SK-N-SH (cell line): ENCODE data around the gene TRIM23. TPM values are rescaled to one million over a fixed set of nuclear protein-coding genes. Genes with fewer than 3 reads are reported as not detected.
A peak's percentile ranks its signal among the peaks of the same experiment; 100 is the strongest.

Source experiments
- CTCF ChIA-PET: fragments of 300-600, 350-600 bp; formaldehyde crosslinking; extraction: SDS; loops from one replicate; lab custom pipeline; 2021; lab: Yijun Ruan, JAX
- POLR2A ChIA-PET: fragments of 350-600 bp; sonication (Branson Sonifier 250); formaldehyde crosslinking; extraction: SDS; loops from one replicate; lab custom pipeline; 2020; ENCODE audit warnings: antibody characterized with exemption, inconsistent platforms; lab: Yijun Ruan, JAX
- DNase-seq: peaks from one replicate; pipeline ENCODE4 v3.0.0; 2012
- H2AFZ ChIP-seq: fragments of 200-600 bp; sonication (generic); 2 replicates; pipeline ENCODE4 v1.8.1; 2016; ENCODE audit warnings: antibody characterized with exemption, mild to moderate bottlenecking, low read depth
- H3F3A ChIP-seq: fragments of 200-600 bp; sonication (generic); replicated peaks from 2 replicates; pipeline ENCODE3; 2016; ENCODE audit warnings: antibody characterized with exemption, mild to moderate bottlenecking; ENCODE audit not compliant: insufficient read depth
- H3K27ac ChIP-seq, 2 experiments: fragments of 200-500 bp in 1 of 2; fragments of 200-600 bp in 1 of 2; sonication (Bioruptor generic) in 1 of 2; sonication (generic), shearing (Covaris generic) in 1 of 2; 2 replicates each; pipeline versions ENCODE4 v1.5.1 to v1.6.1; 2014 to 2016; ENCODE audit warnings: low read depth in 2 of 2, inconsistent platforms in 1 of 2, low read length in 1 of 2, mild to moderate bottlenecking in 1 of 2, mixed read lengths in 1 of 2
- H3K27me3 ChIP-seq: fragments of 200-600 bp; sonication (generic), shearing (Covaris generic); 2 replicates; pipeline ENCODE4 v1.6.1; 2016; ENCODE audit warnings: mixed run types; ENCODE audit not compliant: insufficient read depth
- H3K36me3 ChIP-seq, 2 experiments: fragments of 200-500 bp in 1 of 2; fragments of 200-600 bp in 1 of 2; sonication (Bioruptor generic) in 1 of 2; sonication (generic) in 1 of 2; replicated peaks in 1 of 2; 2 replicates each; pipeline versions ENCODE3 to v1.5.1; 2014 to 2016; ENCODE audit warnings: low read length in 1 of 2, mild to moderate bottlenecking in 1 of 2; ENCODE audit not compliant: insufficient read depth in 2 of 2, control insufficient read depth in 1 of 2
- H3K4me1 ChIP-seq, 2 experiments: fragments of 200-500 bp in 1 of 2; fragments of 200-600 bp in 1 of 2; sonication (Bioruptor generic) in 1 of 2; sonication (generic), shearing (Covaris generic) in 1 of 2; 2 replicates each; pipeline versions ENCODE4 v1.5.1 to v1.6.1; 2014 to 2016; ENCODE audit warnings: low read depth in 1 of 2, low read length in 1 of 2, mixed run types in 1 of 2; ENCODE audit not compliant: insufficient read depth in 2 of 2, control insufficient read depth in 1 of 2
- H3K4me2 ChIP-seq: fragments of 200-600 bp; sonication (generic), shearing (Covaris generic); 2 replicates; pipeline ENCODE4 v1.6.1; 2017; ENCODE audit warnings: mixed run types
- H3K4me3 ChIP-seq, 2 experiments: fragments of 200-500 bp in 1 of 2; fragments of 200-600 bp in 1 of 2; sonication (Bioruptor generic) in 1 of 2; sonication (generic), shearing (Covaris generic) in 1 of 2; 2 replicates each; pipeline versions ENCODE4 v1.5.1 to v1.8.1; 2014 to 2016; ENCODE audit warnings: low read depth in 2 of 2, inconsistent platforms in 1 of 2, low read length in 1 of 2, mild to moderate bottlenecking in 1 of 2, mixed read lengths in 1 of 2, moderate library complexity in 1 of 2
- H3K79me2 ChIP-seq: fragments of 200-600 bp; sonication (generic); 2 replicates; pipeline ENCODE4 v1.8.1; 2017; ENCODE audit warnings: mild to moderate bottlenecking; ENCODE audit not compliant: insufficient read depth
- H3K9ac ChIP-seq: fragments of 200-600 bp; sonication (generic); 2 replicates; pipeline ENCODE4 v1.6.1; 2017; ENCODE audit warnings: mixed run types
- H3K9me2 ChIP-seq: fragments of 200-600 bp; sonication (generic); 2 replicates; pipeline ENCODE4 v1.6.1; 2017; ENCODE audit warnings: mixed run types
- H3K9me3 ChIP-seq: fragments of 200-600 bp; sonication (generic); 2 replicates; pipeline ENCODE4 v1.6.1; 2017; ENCODE audit warnings: mixed run types, mild to moderate bottlenecking, moderate library complexity
- H4K20me1 ChIP-seq: fragments of 200-600 bp; sonication (generic); 2 replicates; pipeline ENCODE4 v1.6.1; 2017; ENCODE audit warnings: mild to moderate bottlenecking, mixed run types; ENCODE audit not compliant: insufficient read depth
- CHD2 ChIP-seq: fragments of 150-350 bp; IDR thresholded peaks from 2 replicates; pipeline ENCODE4 v1.6.1; 2018; ENCODE audit warnings: low read length; ENCODE audit not compliant: partially characterized antibody
- CTCF ChIP-seq: fragments of 200-600 bp; sonication (generic); IDR thresholded peaks from 2 replicates; pipeline ENCODE4 v1.6.1; 2017; ENCODE audit warnings: antibody characterized with exemption, mild to moderate bottlenecking, moderate library complexity
- ELF1 ChIP-seq: IDR thresholded peaks from 2 replicates; pipeline ENCODE4 v1.4.0; 2012
- EP300 ChIP-seq, 2 experiments: IDR thresholded peaks; 2 replicates each; pipeline versions ENCODE4 v1.4.0 to v1.6.1; 2012; ENCODE audit warnings: borderline replicate concordance in 1 of 2, low read depth in 1 of 2, low read length in 1 of 2
- EZH2phosphoT487 ChIP-seq: fragments of 200-600 bp; sonication (generic); IDR thresholded peaks from 2 replicates; pipeline ENCODE4 v1.6.1; 2017; ENCODE audit warnings: low read depth, mixed run types, mild to moderate bottlenecking, antibody characterized with exemption, moderate library complexity, borderline replicate concordance
- FOXJ3 ChIP-seq: sonication (generic); formaldehyde crosslinking; IDR thresholded peaks from 2 replicates; pipeline ENCODE4 v1.5.1; 2020; ENCODE audit warnings: mild to moderate bottlenecking, missing genetic modification reagents
- FOXM1 ChIP-seq: IDR thresholded peaks from 2 replicates; pipeline ENCODE4 v1.4.0; 2012; ENCODE audit warnings: low read depth, mild to moderate bottlenecking
- IRF3 ChIP-seq: fragments of 150-350 bp; IDR thresholded peaks from 2 replicates; pipeline ENCODE4 v1.6.1; 2016; ENCODE audit warnings: mild to moderate bottlenecking, low read depth, low read length
- JUND ChIP-seq: IDR thresholded peaks from 2 replicates; pipeline ENCODE4 v1.4.0; 2012
- MAX ChIP-seq: IDR thresholded peaks from 2 replicates; pipeline ENCODE4 v1.4.0; 2012; ENCODE audit warnings: low read depth
- MEF2A ChIP-seq: IDR thresholded peaks from 2 replicates; pipeline ENCODE4 v1.4.0; 2012; ENCODE audit warnings: low read depth, borderline replicate concordance
- POLR2AphosphoS5 ChIP-seq: IDR thresholded peaks from 2 replicates; pipeline ENCODE4 v1.6.1; 2012; ENCODE audit warnings: low read depth, low read length
- RAD21 ChIP-seq: IDR thresholded peaks from 2 replicates; pipeline ENCODE4 v1.6.1; 2012; ENCODE audit warnings: mild to moderate bottlenecking, low read length
- RFX5 ChIP-seq: IDR thresholded peaks from 2 replicates; pipeline ENCODE4 v1.6.1; 2012; ENCODE audit warnings: mild to moderate bottlenecking, improper control_type of control experiment, low read length
- SMC3 ChIP-seq: IDR thresholded peaks from 2 replicates; pipeline ENCODE4 v1.6.1; 2012; ENCODE audit warnings: low read depth, low read length, improper control_type of control experiment
- TCF12 ChIP-seq: IDR thresholded peaks from 2 replicates; pipeline ENCODE4 v1.4.0; 2012
- YY1 ChIP-seq: IDR thresholded peaks from 2 replicates; pipeline ENCODE4 v1.4.0; 2012; ENCODE audit warnings: low read depth, mild to moderate bottlenecking
- WGBS: methylation state at CpG from one replicate; pipeline ENCODE4 v1.1.6; 2017; ENCODE audit warnings: low lambda C conversion rate; 5-methylcytosine and 5-hydroxymethylcytosine counted together
- polyA plus RNA-seq, 3 experiments: library from polyadenylated mRNA; depleted of rRNA; stranded (reverse); fragments of >200 nt; gene quantifications; 2 replicates each; pipeline ENCODE4 v1.2.3, GENCODE V29; 2012

Gene TRIM23
- polyA plus RNA-seq, 1 of the 3 experiments (the other 2 are of a cell fraction), result 5.6 TPM

GRCh38 chr5:65562731-65563701 is 61.1 kb downstream of the TRIM23 start, which contains the start of the genes CENPK and PPWD1 (continued):
- no peak for TF ChIP-seq CTCF
- no peak for TF ChIP-seq SMC3
- peak; percentile 57 for TF ChIP-seq CHD2
- TF ChIP-seq EZH2phosphoT487, result no peak
- TF ChIP-seq JUND, result no peak
- TF ChIP-seq MEF2A, result no peak
- TF ChIP-seq TCF12, result no peak
- TF ChIP-seq RFX5, result peak; percentile 74
- no peak; the same call in 1 of the 2 replicates for TF ChIP-seq ELF1
- TF ChIP-seq RAD21, result no peak
- TF ChIP-seq YY1, result peak; percentile 97
- TF ChIP-seq EP300 (IDR thresholded peaks at IDR 0.05; ENCODE audit: borderline replicate concordance in 1 of 2, low read depth in 1 of 2, low read length in 1 of 2), result no peak
- TF ChIP-seq IRF3, result peak; percentile 80
- no peak for TF ChIP-seq FOXM1
- 0 out of 2 replicates have a peak, but pooled peaks have one; percentile 46 for TF ChIP-seq MAX

- Histone ChIP-seq H3K27me3 (no peaks in the 10 kb centered on the region), H3F3A (no peaks in the 10 kb centered on the region), H3K4me3 (no peak overlapping the region), H4K20me1 (no peaks in the 10 kb centered on the region), H3K9me2 (no peaks in the 10 kb centered on the region), H3K27ac (no peak overlapping the region), H3K9ac (no peak overlapping the region), H3K9me3 (no peaks in the 10 kb centered on the region), H2AFZ (no peak overlapping the region), H3K4me1 (peaks cover 0 to 2% of the 10 kb centered on the region in 2 experiments; a peak in 1 of 4 replicates), H3K36me3 (peaks cover 10 to 17% of the 10 kb centered on the region in 2 experiments), H3K4me2 (no peak overlapping the region), H3K79me2 (peaks cover 57% of the 10 kb centered on the region)
- 84% methylated on average over 3 of the region's 3 CpGs for WGBS
- POLR2A ChIA-PET, result no interaction called here
- no peak for TF ChIP-seq FOXJ3
- no peak for TF ChIP-seq POLR2AphosphoS5
- CTCF ChIA-PET, result no interaction called here
- DNase-seq, result no peak
These were observed 67.4 kb downstream of the TRIM23 start for GRCh38 chr5:65556718-65557117.
